Ectodermal cell (in vitro differentiated cells): ENCODE data around the gene VWF.

Source experiments
- H3K27ac ChIP-seq: 2 replicates; pipeline ENCODE4 v1.7.0; 2013; ENCODE audit warnings: mild to moderate bottlenecking, low read depth, low read length; ENCODE audit not compliant: insufficient read depth, poor library complexity, severe bottlenecking
- H3K27me3 ChIP-seq: 2 replicates; pipeline ENCODE4 v1.7.0; 2013; ENCODE audit warnings: mild to moderate bottlenecking, low read length; ENCODE audit not compliant: insufficient read depth, control insufficient read depth, poor library complexity, severe bottlenecking
- H3K36me3 ChIP-seq: one replicate; pipeline ENCODE4 v1.7.0; 2013; ENCODE audit warnings: low read length; ENCODE audit not compliant: control insufficient read depth, insufficient read depth
- H3K4me1 ChIP-seq: one replicate; pipeline ENCODE4 v1.7.0; 2013; ENCODE audit warnings: low read length; ENCODE audit not compliant: control insufficient read depth, insufficient read depth
- H3K4me3 ChIP-seq: 2 replicates; pipeline ENCODE4 v1.7.0; 2013; ENCODE audit warnings: low read depth, low read length, control low read depth; ENCODE audit not compliant: insufficient read depth
- H3K9me3 ChIP-seq: 2 replicates; pipeline ENCODE4 v1.7.0; 2013; ENCODE audit warnings: mild to moderate bottlenecking, low read length, moderate library complexity; ENCODE audit not compliant: control insufficient read depth
- WGBS, 2 experiments: methylation state at CpG; one replicate each; pipeline ENCODE4 v1.1.7; 2013; ENCODE audit warnings: missing lambda C conversion rate in 2 of 2; 5-methylcytosine and 5-hydroxymethylcytosine counted together

The VWF gene

GRCh38 chr12:5989621-5990020, 134.8 kb downstream of the VWF start:
- 78 to 89% methylated on average over 3 of the region's 3 CpGs for WGBS, 2 experiments
- peaks cover 7% of the 10 kb centered on the region for H3K4me1 ChIP-seq
- H3K4me3 ChIP-seq: no peak overlapping the region
- H3K27ac ChIP-seq: no peak overlapping the region
- no peaks in the 10 kb centered on the region for H3K9me3 ChIP-seq
- no peaks in the 10 kb centered on the region for H3K36me3 ChIP-seq
- no peaks in the 10 kb centered on the region for H3K27me3 ChIP-seq

- Histone ChIP-seq H3K4me3 (no peak overlapping the region), H3K27ac (no peak overlapping the region), H3K36me3 (no peaks in the 10 kb centered on the region), H3K9me3 (no peaks in the 10 kb centered on the region), H3K27me3 (no peaks in the 10 kb centered on the region), H3K4me1 (peaks cover 7% of the 10 kb centered on the region)
- WGBS, 2 experiments: 9 to 12% methylated on average over 10 of the region's 10 CpGs
Observed at GRCh38 chr12:5988659-5989116, 135.8 kb downstream of the VWF start.

- H3K4me3 ChIP-seq: no peak overlapping the region
- H3K36me3 ChIP-seq: no peaks in the 10 kb centered on the region
- no peaks in the 10 kb centered on the region for H3K27me3 ChIP-seq
- H3K9me3 ChIP-seq: no peaks in the 10 kb centered on the region
- peaks cover 7% of the 10 kb centered on the region for H3K4me1 ChIP-seq
- WGBS, 2 experiments: 65 to 66% methylated on average over 9 to 10 of the region's 10 CpGs
- no peak overlapping the region for H3K27ac ChIP-seq
Observed at GRCh38 chr12:5988088-5988487, 136.4 kb downstream of the VWF start.

GRCh38 chr12:5987573-5987972, 136.9 kb downstream of the VWF start:
- peaks cover 7% of the 10 kb centered on the region for H3K4me1 ChIP-seq
- H3K9me3 ChIP-seq: no peaks in the 10 kb centered on the region
- no peak overlapping the region for H3K4me3 ChIP-seq
- 93 to 96% methylated on average over 5 of the region's 5 CpGs for WGBS, 2 experiments
- no peaks in the 10 kb centered on the region for H3K27me3 ChIP-seq
- no peak overlapping the region for H3K27ac ChIP-seq
- H3K36me3 ChIP-seq: no peaks in the 10 kb centered on the region

- Histone ChIP-seq H3K9me3 (no peaks in the 10 kb centered on the region), H3K4me3 (no peak overlapping the region), H3K27me3 (no peaks in the 10 kb centered on the region), H3K27ac (no peak overlapping the region), H3K4me1 (peaks cover 7% of the 10 kb centered on the region), H3K36me3 (no peaks in the 10 kb centered on the region)
- 76% methylated on average over 8 of the region's 8 CpGs for WGBS, 2 experiments
Observed at GRCh38 chr12:5985471-5985870, 139.0 kb downstream of the VWF start.

GRCh38 chr12:5984873-5985272, 139.6 kb downstream of the VWF start:
- Histone ChIP-seq H3K9me3 (no peaks in the 10 kb centered on the region), H3K36me3 (no peaks in the 10 kb centered on the region), H3K4me3 (no peak overlapping the region), H3K27me3 (no peaks in the 10 kb centered on the region), H3K27ac (no peak overlapping the region), H3K4me1 (peaks cover 7% of the 10 kb centered on the region)
- WGBS, 2 experiments: 82 to 85% methylated on average over 9 of the region's 9 CpGs

- Histone ChIP-seq H3K9me3 (no peaks in the 10 kb centered on the region), H3K27me3 (no peaks in the 10 kb centered on the region), H3K4me3 (no peak overlapping the region), H3K4me1 (peaks cover 7% of the 10 kb centered on the region), H3K36me3 (no peaks in the 10 kb centered on the region), H3K27ac (no peak overlapping the region)
- WGBS, 2 experiments: 88 to 92% methylated on average over 4 of the region's 4 CpGs
Observed at GRCh38 chr12:5982106-5982505, 142.4 kb downstream of the VWF start.

- no peaks in the 10 kb centered on the region for H3K9me3 ChIP-seq
- H3K36me3 ChIP-seq: no peaks in the 10 kb centered on the region
- WGBS, 2 experiments: 97% methylated on average over 5 of the region's 6 CpGs
- H3K27ac ChIP-seq: no peak overlapping the region
- H3K4me3 ChIP-seq: no peak overlapping the region
- no peaks in the 10 kb centered on the region for H3K27me3 ChIP-seq
- H3K4me1 ChIP-seq: no peaks in the 10 kb centered on the region
Observed at GRCh38 chr12:5977556-5977955, 146.9 kb downstream of the VWF start.

- H3K27ac ChIP-seq: no peak overlapping the region
- no peaks in the 10 kb centered on the region for H3K36me3 ChIP-seq
- no peaks in the 10 kb centered on the region for H3K9me3 ChIP-seq
- H3K27me3 ChIP-seq: no peaks in the 10 kb centered on the region
- 79 to 85% methylated on average over 6 of the region's 6 CpGs for WGBS, 2 experiments
- no peak overlapping the region for H3K4me3 ChIP-seq
- H3K4me1 ChIP-seq: no peaks in the 10 kb centered on the region
Observed at GRCh38 chr12:5976711-5977110, 147.8 kb downstream of the VWF start.

GRCh38 chr12:5976196-5976595, 148.3 kb downstream of the VWF start:
- Histone ChIP-seq H3K27ac (no peak overlapping the region), H3K4me1 (no peaks in the 10 kb centered on the region)
- WGBS, 2 experiments: 93 to 95% methylated on average over 9 of the region's 9 CpGs

More at GRCh38 chr12:5976196-5976595, 148.3 kb downstream of the VWF start:
- Histone ChIP-seq H3K4me3 (no peak overlapping the region), H3K36me3 (no peaks in the 10 kb centered on the region), H3K9me3 (no peaks in the 10 kb centered on the region), H3K27me3 (no peaks in the 10 kb centered on the region)
